Stomach (tissue), 9 donors: Measurements from ENCODE around the gene GOT1. TPM values are rescaled to one million over a fixed set of nuclear protein-coding genes. Genes with fewer than 3 reads are reported as not detected.

Source experiments
- DNase-seq, 2 donors: peaks; one replicate each; pipeline versions ENCODE4 v3.0.0 to v3.0.0-alpha.2; 2013 to 2019
- H3K27ac ChIP-seq, 5 donors: fragments of 200-600 bp in 4 of 5; sonication (generic) in 4 of 5; one replicate each; pipeline ENCODE4 v1.5.1; 2013 to 2019; ENCODE audit warnings: mild to moderate bottlenecking in 1 of 5, moderate library complexity in 1 of 5
- H3K27me3 ChIP-seq, 3 donors: fragments of 200-600 bp; sonication (generic); one replicate each; pipeline ENCODE4 v1.5.1; 2017 to 2019; ENCODE audit warnings: mixed run types in 1 of 3
- H3K36me3 ChIP-seq, 4 donors: fragments of 200-600 bp; sonication (generic); 1 replicate in 3 of 4; 2 replicates in 1 of 4; pipeline ENCODE4 v1.5.1; 2016 to 2019
- H3K4me1 ChIP-seq, 4 donors: fragments of 200-600 bp; sonication (generic); one replicate each; pipeline ENCODE4 v1.5.1; 2016 to 2019
- H3K4me3 ChIP-seq, 4 donors: fragments of 200-600 bp; sonication (generic) in 3 of 4; one replicate each; pipeline ENCODE4 v1.5.1; 2016 to 2019; ENCODE audit warnings: mild to moderate bottlenecking in 1 of 4
- H3K9me3 ChIP-seq, 4 donors: fragments of 200-600 bp; sonication (generic); one replicate each; pipeline ENCODE4 v1.5.1; 2016 to 2019
- EP300 ChIP-seq: sonication (generic); formaldehyde crosslinking; IDR thresholded peaks from one replicate; pipeline ENCODE4 v1.6.1; 2017; ENCODE audit warnings: antibody characterized with exemption
- POLR2A ChIP-seq, 4 donors: fragments of 450-650 bp; IDR thresholded peaks; one replicate each; pipeline ENCODE4 v1.6.1; 2016; ENCODE audit warnings: antibody characterized with exemption in 4 of 4, control low read depth in 2 of 4, mild to moderate bottlenecking in 1 of 4, moderate library complexity in 1 of 4
- POLR2AphosphoS5 ChIP-seq, 3 donors: sonication (generic); formaldehyde crosslinking; IDR thresholded peaks; one replicate each; pipeline ENCODE4 v1.6.1; 2016; ENCODE audit warnings: antibody characterized with exemption in 3 of 3
- WGBS, 5 donors: extraction: QIAGEN DNeasy Blood & Tissue Kit in 3 of 5; methylation state at CpG; one replicate each; pipeline versions ENCODE4 v1.1.5 to v1.1.7; 2013 to 2018; 5-methylcytosine and 5-hydroxymethylcytosine counted together
- intact Hi-C: fragments of 100-400 bp; cut with DNase I; formaldehyde crosslinking; loops from one replicate; pipeline ENCODE4 v1.15.1; 2023; ENCODE audit warnings: low total_unique reads
- polyA plus RNA-seq, 3 donors: library from polyadenylated mRNA; stranded (reverse); fragments of 200-250 nt; gene quantifications; one replicate each; pipeline ENCODE4 v1.2.3, GENCODE V29; 2013
- total RNA-seq, 5 donors: library from RNA; depleted of rRNA; stranded (reverse); fragments of >200 nt; gene quantifications; one replicate each; pipeline versions ENCODE4 v1.1.0 to v1.2.3, GENCODE V29; 2014 to 2016
- TF ChIP-seq, protein P1 (sequence below), 7 experiments: fragments of 450-650 bp in 4 of 7; fragments of 200-600 bp in 3 of 7; sonication (generic) in 3 of 7; IDR thresholded peaks; one replicate each; pipeline ENCODE4 v1.5.1; 2016 to 2019; ENCODE audit warnings: antibody characterized with exemption in 7 of 7, control low read depth in 2 of 7, mild to moderate bottlenecking in 1 of 7
- donor health status: healthy with polysubstance abuse.
- donor health status: Bipolar disorder and iron deficiency.
- donor health status: healthy.

The GOT1 gene
- total and polyA plus RNA-seq, 8 donors = 25.5 to 131 (median 39.5) TPM

DNA sequence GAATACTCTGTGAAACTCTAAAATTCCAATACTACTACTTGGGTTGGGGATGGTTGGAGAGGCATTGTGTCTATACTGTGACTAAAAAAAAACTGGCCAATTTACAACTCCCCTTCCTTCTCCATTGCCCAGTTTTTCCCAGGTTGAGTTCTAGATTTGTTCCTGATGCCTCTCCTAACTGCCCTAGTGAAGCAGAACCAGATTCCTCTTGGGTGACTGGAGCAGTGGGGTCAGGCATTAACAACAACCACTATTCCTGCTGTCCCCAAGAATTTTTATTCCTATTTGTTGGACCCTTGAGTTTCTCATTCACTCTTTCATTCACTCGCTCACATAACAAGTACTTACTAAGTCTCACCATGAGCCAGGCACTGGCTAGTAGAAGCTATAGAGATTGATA is 5.8 kb downstream of the GOT1 start:
- no peak for TF ChIP-seq EP300
- TF ChIP-seq POLR2A (IDR thresholded peaks at IDR 0.05) = no peak
- no peak for TF ChIP-seq POLR2AphosphoS5 (IDR thresholded peaks at IDR 0.05)
- TF ChIP-seq, protein P1, sequence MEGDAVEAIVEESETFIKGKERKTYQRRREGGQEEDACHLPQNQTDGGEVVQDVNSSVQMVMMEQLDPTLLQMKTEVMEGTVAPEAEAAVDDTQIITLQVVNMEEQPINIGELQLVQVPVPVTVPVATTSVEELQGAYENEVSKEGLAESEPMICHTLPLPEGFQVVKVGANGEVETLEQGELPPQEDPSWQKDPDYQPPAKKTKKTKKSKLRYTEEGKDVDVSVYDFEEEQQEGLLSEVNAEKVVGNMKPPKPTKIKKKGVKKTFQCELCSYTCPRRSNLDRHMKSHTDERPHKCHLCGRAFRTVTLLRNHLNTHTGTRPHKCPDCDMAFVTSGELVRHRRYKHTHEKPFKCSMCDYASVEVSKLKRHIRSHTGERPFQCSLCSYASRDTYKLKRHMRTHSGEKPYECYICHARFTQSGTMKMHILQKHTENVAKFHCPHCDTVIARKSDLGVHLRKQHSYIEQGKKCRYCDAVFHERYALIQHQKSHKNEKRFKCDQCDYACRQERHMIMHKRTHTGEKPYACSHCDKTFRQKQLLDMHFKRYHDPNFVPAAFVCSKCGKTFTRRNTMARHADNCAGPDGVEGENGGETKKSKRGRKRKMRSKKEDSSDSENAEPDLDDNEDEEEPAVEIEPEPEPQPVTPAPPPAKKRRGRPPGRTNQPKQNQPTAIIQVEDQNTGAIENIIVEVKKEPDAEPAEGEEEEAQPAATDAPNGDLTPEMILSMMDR (IDR thresholded peaks at IDR 0.05) = no peak
- no peak for DNase-seq
- WGBS, 5 donors = 91 to 100% (median 96%) methylated on average over 1 of the region's 1 CpG
- Histone ChIP-seq H3K4me1 (peaks cover 0 to 14% (median 8%) of the 10 kb centered on the region in 4 donors), H3K36me3 (peaks cover 9 to 50% (median 36%) of the 10 kb centered on the region in 4 donors), H3K27ac (no peak overlapping the region), H3K27me3 (no peaks in the 10 kb centered on the region), H3K4me3 (no peak overlapping the region), H3K9me3 (no peaks in the 10 kb centered on the region)
- intact Hi-C loops = no loop called here

DNA sequence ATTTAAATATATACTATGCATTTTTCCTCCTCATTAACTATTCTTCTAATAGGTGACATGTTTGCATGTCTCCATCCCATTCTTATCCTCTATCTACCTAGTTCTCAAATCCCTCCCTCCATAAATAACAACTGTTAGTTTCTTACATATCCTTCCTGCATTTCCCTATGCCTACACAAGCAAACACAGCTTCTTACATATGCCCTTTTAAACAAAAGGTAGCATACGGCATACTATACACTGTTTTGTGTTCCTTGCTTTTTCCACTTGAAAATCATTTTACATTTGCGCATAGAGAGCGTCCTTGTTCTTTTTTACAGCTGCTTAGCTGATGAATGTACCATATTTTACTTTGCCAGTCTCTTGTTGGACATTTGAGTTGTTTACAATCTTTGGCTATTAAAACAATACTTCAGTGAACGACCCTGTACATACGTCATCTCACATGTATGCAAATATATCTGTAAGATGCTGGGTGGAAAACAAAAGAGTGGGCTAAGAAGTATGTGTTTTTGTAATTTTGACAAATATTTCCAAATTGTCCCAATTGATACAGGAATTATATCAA is 7.8 kb downstream of the GOT1 start:
- Histone ChIP-seq H3K27ac (no peak overlapping the region), H3K9me3 (no peaks in the 10 kb centered on the region), H3K4me1 (no peaks in the 10 kb centered on the region), H3K4me3 (no peak overlapping the region), H3K27me3 (no peaks in the 10 kb centered on the region), H3K36me3 (peaks cover 15 to 68% (median 56%) of the 10 kb centered on the region in 4 donors)
- no peak for DNase-seq
- WGBS, 5 donors = 93 to 95% (median 95%) methylated on average over 5 of the region's 5 CpGs
- TF ChIP-seq, protein P1 (IDR thresholded peaks at IDR 0.05) = no peak
- no peak for TF ChIP-seq POLR2AphosphoS5 (IDR thresholded peaks at IDR 0.05)
- no peak for TF ChIP-seq EP300
- TF ChIP-seq POLR2A (IDR thresholded peaks at IDR 0.05) = no peak
- intact Hi-C loops = no loop called here

DNA sequence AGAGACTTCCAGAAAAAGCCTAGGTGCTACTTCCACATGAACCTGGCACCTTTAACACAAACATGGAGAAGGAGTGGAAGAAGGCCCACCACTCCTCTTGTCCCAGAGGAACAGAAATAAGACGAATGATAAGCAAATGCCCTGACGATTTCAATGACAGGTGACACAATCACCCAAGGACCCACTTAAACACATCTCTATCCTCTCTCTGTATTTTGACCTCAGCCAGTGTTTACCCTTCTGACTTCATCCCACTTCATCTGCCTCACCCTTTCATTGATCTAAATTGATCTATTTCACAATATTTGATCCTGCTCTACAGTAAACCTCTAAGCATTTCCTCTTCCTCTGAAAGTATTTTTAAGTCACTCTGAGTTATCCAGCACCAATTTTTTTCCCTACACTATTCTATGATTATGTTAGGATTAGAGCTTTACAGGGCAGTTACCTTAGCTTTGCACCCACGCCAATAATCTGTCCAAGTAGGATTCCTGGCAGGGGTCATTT is 9.1 kb downstream of the GOT1 start:
- 78 to 88% (median 88%) methylated on average over 3 of the region's 3 CpGs for WGBS, 5 donors
- intact Hi-C loops = no loop called here
- Histone ChIP-seq H3K4me1 (no peaks in the 10 kb centered on the region), H3K36me3 (peaks cover 15 to 68% (median 59%) of the 10 kb centered on the region in 4 donors), H3K9me3 (no peaks in the 10 kb centered on the region), H3K27ac (no peak overlapping the region), H3K27me3 (no peaks in the 10 kb centered on the region), H3K4me3 (no peak overlapping the region)
- no peak for TF ChIP-seq POLR2AphosphoS5 (IDR thresholded peaks at IDR 0.05)
- no peak for DNase-seq

DNA sequence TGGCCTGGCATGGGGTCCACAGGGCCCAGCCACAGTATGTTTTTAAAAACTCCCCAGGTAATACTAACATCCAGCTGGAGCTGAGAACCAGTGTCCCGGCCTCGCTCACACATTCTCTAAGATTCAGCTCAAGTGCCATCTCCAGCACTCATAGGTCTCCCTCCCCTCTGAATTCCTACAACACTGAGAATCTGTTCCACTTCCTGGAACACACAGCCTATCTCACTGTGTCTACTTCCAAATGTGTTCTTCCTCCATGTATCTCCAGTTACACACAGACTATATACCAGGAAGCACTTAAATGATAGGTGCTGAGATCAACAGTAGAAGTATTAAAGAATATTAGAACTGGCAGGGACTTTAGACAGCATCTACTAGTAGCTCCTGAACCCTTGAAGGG is 10.7 kb downstream of the GOT1 start:
- TF ChIP-seq EP300 = no peak
- TF ChIP-seq, protein P1 (IDR thresholded peaks at IDR 0.05) = no peak
- TF ChIP-seq POLR2A (IDR thresholded peaks at IDR 0.05) = no peak

DNA sequence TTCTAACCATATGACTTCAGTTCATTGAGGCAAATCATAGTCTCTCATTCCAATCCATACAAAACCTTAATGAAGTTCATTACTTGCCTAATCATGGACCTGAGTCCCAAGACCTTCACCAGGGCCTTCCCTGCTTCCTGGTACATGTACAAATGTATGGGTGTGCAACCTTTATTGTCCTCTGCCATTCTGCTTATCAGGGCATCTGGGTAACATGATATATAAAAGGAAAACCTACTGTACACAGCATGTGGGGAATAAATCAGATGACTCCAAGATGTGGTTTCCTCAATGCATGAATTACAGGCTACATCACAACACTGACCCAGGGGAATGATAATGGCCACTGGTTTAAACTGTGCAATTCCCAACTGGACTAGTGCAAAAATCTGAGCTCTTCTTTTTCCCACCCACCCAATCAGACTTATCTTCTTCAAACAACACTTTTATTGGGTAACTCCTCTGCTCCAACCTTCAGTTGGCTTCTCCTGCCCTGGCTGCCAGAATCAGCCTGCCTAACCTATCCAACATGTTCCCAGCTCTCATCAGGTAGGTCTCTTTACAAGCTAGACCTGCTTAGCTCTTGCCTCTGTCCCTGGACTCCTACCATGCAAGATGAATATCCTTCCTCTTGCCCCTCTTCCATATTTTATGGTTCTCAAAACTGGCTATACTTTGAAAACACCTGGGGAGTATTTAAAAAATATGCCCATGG is 11.4 kb downstream of the GOT1 start:
- Histone ChIP-seq H3K4me3 (no peak overlapping the region), H3K36me3 (peaks cover 12 to 47% (median 40%) of the 10 kb centered on the region in 4 donors), H3K9me3 (no peaks in the 10 kb centered on the region), H3K4me1 (no peaks in the 10 kb centered on the region), H3K27ac (peak overlapping the region in 1 of 5 donors; percentile 65), H3K27me3 (no peaks in the 10 kb centered on the region)
- intact Hi-C loops = no loop called here
- no peak for TF ChIP-seq POLR2AphosphoS5 (IDR thresholded peaks at IDR 0.05)
- TF ChIP-seq, protein P1 (IDR thresholded peaks at IDR 0.05) = no peak
- TF ChIP-seq EP300 = no peak
- no peak for TF ChIP-seq POLR2A (IDR thresholded peaks at IDR 0.05)
- no peak for DNase-seq

More for the DNA sequence above, 10.7 kb downstream of the GOT1 start:
- Histone ChIP-seq H3K36me3 (peaks cover 12 to 53% (median 45%) of the 10 kb centered on the region in 4 donors), H3K4me3 (no peak overlapping the region), H3K27me3 (no peaks in the 10 kb centered on the region), H3K9me3 (no peaks in the 10 kb centered on the region), H3K4me1 (no peaks in the 10 kb centered on the region), H3K27ac (peak overlapping the region in 1 of 5 donors; percentile 65)
- intact Hi-C loops = no loop called here
- no peak for DNase-seq
- WGBS, 5 donors = 89 to 100% (median 97%) methylated on average over 2 of the region's 2 CpGs
